H54 (cell line): Measurements from ENCODE around the gene PITHD1.
"Not testable (repeated sequence)": the region's sequence is repeated elsewhere in the genome, so short reads cannot be mapped to it uniquely, and the experiment has no call there.

Source experiments
- DNase-seq: peaks from one replicate; pipeline ENCODE4 v3.0.0; 2011; ENCODE audit warnings: low spot score, mixed read lengths; ENCODE audit not compliant: insufficient read length
- FAIRE-seq: peaks from 3 replicates; lab custom pipeline; 2011; peaks lifted over from hg19 to GRCh38; lab: Jason Lieb, UNC
- POLR2A ChIP-seq: IDR thresholded peaks from 2 replicates; pipeline ENCODE4 v1.6.1; 2011; ENCODE audit warnings: low read depth, mild to moderate bottlenecking, low read length

PITHD1 gene

GRCh38 chr1:23798662-23799142, 20.5 kb downstream of the PITHD1 start:
- FAIRE-seq: no peak
- TF ChIP-seq POLR2A: no peak
- DNase-seq: no peak

DNA sequence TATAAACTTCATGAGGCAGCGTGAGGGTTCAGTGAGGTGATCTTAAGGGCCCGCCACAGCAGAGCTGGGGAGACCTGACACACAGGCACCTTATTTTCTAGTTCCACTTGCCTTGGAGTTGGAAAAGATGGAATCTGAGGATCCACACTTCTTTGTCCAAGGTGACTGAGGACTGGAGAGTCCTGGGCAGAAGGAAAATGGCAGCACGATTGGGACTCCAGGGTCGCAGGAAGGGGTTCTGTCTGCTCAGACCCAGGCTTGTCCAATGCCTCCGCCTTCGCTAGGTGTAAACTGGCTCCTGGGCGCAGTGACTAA, 21.0 kb downstream of the PITHD1 start:
- TF ChIP-seq POLR2A: no peak
- no peak for DNase-seq
- no peak for FAIRE-seq

- FAIRE-seq (peak; percentile 72), DNase-seq (peak; percentile 81)
- TF ChIP-seq POLR2A: peak; percentile 61
Observed at GRCh38 chr1:23799570-23800399, 21.6 kb downstream of the PITHD1 start.

DNA sequence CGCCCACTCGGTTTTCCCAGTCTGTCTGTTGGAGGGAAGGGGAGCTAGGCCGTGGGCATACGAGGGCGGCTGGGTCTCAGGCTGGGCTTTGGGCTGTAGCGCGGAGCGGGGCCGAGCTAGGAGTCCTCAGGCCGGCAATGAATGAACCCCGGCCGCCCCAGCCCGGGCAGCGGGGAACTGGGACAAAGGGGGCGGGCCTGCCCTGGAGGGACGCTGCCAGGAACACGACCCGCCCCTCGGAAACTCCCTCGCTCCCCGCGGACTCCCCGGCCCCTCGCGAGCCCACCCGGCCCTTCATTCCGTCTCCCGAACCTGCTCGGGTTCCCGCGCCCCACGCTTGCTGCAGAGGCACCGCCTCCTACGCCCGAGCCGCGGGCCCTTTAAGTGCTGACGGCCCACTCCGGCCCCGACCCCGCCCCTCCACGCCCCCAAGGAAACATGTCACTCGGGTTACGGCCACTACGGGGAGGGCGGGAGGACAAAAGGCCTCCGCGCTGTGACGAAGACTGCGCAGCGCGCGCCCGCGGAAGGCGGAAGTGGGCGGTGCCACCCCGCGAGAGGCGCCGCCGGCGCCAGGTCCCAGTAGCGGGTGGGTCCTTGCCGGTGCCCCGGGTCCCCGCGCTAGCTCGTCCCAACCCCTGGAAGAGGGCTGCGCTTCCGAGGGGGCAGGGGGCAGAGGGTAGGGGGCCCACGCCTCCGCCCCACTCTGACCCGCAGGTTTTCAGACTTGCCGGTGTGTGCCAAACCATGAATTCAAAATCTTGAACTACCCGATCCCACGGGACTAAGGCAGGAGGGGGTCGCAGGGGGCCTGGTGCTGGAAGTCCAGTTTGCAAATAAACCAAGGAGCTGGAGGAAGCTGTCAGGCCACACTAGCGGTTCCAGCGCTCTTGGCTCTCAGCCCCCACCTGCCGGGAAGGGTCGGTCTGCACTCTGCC, 22.5 kb downstream of the PITHD1 start, which contains the start of gene GALE:
TSS of gene GALE (minus strand) at position 355 of the 938 bp plus-strand sequence. CDS start 1,747 bp downstream, outside the sequence.
- DNase-seq (peak; percentile 83), FAIRE-seq (peak; percentile 11)
- peak; percentile 59; the same call in 1 of the 2 replicates for TF ChIP-seq POLR2A

- no peak for TF ChIP-seq POLR2A
- DNase-seq: no peak
- no peak for FAIRE-seq
Observed at GRCh38 chr1:23801338-23801748, 23.1 kb downstream of the PITHD1 start.

GRCh38 chr1:23801876-23802275, 23.7 kb downstream of the PITHD1 start:
- no peak for TF ChIP-seq POLR2A
- FAIRE-seq (no peak), DNase-seq (no peak)

DNA sequence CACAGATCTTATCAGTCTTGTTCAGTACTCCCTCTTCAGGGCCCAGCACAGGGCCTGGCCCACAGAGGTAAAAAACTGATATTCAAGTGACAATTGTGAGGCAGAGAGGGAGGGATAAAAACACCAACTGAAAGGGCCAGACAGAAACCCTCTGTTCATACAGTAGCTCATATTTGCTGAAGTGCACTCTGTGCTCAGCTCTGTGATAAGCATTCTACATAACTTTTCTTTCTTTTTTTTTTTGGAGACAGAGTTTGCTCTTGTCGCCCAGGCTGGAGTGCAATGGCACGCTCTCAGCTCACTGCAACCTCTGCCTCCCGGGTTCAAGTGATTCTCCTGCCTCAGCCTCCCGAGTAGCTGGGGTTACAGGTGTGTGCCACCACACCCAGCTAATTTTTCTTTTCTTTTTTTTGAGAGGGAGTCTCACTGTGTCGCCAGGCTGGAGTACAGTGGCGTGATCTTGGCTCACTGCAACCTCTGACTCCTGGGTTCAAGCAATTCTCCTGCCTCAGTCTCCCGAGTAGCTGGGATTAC, 24.7 kb downstream of the PITHD1 start:
- FAIRE-seq, DNase-seq: not testable (repeated sequence)

DNA sequence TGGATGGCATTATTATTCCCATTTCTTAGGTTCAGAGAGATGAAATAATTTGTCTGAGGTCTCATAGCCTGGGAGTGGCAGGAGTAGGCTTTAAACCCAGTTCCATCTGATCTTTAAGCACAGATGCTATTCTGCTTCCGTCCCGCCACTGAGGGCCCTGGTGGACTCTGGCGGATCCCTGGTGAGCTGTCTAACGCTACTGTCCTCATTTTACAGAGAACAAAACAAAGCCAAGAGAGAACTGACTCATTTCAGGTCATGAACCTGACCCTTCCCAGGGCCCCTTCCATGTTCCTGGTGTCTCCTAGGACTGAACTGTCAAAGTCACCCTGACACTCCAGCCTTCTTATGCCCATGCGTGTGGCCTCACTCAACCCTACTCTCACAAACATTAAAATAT, 25.5 kb downstream of the PITHD1 start:
- TF ChIP-seq POLR2A: no peak
- FAIRE-seq: no peak

GRCh38 chr1:23804183-23804835, 26.1 kb downstream of the PITHD1 start:
- TF ChIP-seq POLR2A: no peak
- DNase-seq (no peak), FAIRE-seq (no peak)

More for the DNA sequence above, 25.5 kb downstream of the PITHD1 start:
- no peak for DNase-seq

DNA sequence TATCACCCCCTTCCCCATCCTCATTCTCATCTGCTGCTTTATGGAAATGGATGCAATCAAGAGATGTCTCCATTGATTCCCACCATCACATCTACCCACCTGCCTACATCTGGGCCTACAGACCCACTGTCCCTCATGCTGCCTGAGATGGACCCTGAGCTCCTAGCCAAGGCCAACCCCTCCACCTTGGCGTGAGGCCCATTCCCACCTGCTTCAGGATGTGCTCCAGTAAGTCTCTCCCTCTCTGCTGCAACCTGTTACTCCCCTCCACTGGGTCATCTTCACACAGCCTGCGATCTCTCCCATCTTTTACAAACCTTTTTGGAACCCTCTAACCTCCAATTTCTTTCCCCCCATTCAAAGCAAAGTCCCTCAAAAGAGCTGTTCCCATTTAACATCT, 26.8 kb downstream of the PITHD1 start:
- no peak for DNase-seq
- FAIRE-seq: no peak
- no peak for TF ChIP-seq POLR2A

DNA sequence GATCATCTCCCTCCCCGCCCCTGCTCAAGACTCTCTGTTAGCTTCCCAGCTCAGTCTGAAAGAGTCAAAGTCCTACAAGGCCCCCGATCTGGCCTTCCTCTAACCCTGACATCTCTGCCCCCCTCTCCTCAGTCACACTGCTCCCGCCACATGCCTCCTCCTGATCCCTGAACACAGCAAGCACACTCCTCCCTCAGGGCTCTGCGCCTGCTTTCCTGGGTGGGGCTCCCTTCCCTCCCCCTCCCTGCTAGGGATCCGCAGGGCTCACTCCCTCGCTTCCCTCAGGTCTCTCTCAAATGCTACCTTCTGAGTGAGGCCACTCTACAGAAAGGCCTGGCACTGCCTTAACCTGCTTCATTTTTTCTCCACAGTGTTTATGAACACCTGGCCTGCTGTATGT, 28.1 kb downstream of the PITHD1 start:
- FAIRE-seq (no peak), DNase-seq (no peak)
- TF ChIP-seq POLR2A: no peak

GRCh38 chr1:23807453-23807852, 29.2 kb downstream of the PITHD1 start:
- no peak for TF ChIP-seq POLR2A
- DNase-seq (no peak), FAIRE-seq (no peak)

DNA sequence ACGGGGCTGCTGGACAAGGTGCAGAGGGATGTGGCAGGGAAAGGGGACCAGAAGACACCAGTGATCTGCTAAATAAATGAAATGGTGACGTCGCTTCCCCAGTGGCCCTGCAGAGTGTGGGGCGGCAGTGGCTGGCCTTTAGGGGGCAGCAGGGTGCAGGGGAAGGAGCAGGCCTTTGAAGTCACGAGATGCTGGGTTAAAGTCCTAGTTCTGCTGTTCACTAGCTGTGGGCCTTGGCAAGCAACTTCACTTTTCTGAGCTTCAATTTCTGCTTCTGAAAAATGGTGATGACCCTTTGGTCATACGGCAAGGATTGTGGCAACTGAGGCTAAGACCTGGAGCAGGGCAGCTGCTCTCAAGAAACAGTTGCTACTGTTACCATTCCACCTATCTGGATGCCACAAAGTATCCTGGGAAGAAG, 31.5 kb downstream of the PITHD1 start:
- TF ChIP-seq POLR2A: no peak

More for the DNA sequence above, 31.5 kb downstream of the PITHD1 start:
- DNase-seq (no peak), FAIRE-seq (no peak)
